HG03095 (cell line): Measurements from ENCODE around the gene CRYAA.

ENCODE experiments used
- ATAC-seq: cut with Tn5 transposase; IDR thresholded peaks from one replicate; pipeline ENCODE4 v1.9.1; 2021; ENCODE audit warnings: moderate library complexity; ENCODE audit not compliant: unreplicated experiment

Gene CRYAA

GRCh38 chr21:43201491-43201890, 32.7 kb downstream of the CRYAA start:
- ATAC-seq, result no peak

GRCh38 chr21:43203591-43203990, 34.8 kb downstream of the CRYAA start:
- no peak for ATAC-seq

DNA sequence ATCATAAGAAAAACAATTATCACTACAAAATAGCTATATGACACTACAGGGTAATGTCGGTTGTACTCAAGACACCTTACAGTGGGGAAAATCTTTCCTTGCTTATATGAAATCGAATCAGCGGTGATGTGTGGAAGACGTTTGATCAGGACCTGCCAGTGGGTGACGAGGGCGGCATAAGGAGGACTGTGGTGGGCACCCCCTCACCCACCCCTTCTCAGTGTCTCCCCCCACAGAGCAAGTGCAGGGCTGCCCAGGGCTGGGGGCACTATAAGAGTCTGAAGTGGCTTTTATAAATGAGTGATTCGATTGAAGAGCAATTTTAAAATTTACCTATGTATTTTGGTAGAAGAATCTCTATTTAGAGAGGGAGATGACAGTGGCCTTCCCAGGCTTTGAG, 35.8 kb downstream of the CRYAA start:
- ATAC-seq, result no peak

- ATAC-seq, result no peak
These were observed 37.6 kb downstream of the CRYAA start for GRCh38 chr21:43206231-43207042.

- no peak for ATAC-seq
These were observed 38.2 kb downstream of the CRYAA start for GRCh38 chr21:43207043-43207315.

DNA sequence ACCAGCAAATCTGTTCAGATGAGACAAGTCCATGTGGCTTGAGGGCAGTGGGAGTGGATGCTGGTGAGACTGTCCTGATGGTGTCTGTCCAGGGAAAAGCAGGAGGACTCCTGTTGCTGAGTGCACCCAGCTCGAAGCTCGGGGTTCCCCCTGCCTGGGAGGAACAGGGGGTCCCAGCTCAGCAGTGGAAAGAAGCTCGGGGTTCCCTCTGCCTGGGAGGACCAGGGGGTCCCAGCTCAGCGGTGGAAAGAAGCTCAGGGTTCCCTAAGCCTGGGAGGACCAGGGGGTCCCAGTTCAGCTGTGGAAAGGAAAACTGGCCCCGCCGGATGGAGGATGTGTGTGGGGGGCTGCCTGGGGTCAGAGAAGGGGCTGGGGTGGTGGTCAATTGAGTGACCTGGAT, 39.1 kb downstream of the CRYAA start:
- ATAC-seq, result no peak

DNA sequence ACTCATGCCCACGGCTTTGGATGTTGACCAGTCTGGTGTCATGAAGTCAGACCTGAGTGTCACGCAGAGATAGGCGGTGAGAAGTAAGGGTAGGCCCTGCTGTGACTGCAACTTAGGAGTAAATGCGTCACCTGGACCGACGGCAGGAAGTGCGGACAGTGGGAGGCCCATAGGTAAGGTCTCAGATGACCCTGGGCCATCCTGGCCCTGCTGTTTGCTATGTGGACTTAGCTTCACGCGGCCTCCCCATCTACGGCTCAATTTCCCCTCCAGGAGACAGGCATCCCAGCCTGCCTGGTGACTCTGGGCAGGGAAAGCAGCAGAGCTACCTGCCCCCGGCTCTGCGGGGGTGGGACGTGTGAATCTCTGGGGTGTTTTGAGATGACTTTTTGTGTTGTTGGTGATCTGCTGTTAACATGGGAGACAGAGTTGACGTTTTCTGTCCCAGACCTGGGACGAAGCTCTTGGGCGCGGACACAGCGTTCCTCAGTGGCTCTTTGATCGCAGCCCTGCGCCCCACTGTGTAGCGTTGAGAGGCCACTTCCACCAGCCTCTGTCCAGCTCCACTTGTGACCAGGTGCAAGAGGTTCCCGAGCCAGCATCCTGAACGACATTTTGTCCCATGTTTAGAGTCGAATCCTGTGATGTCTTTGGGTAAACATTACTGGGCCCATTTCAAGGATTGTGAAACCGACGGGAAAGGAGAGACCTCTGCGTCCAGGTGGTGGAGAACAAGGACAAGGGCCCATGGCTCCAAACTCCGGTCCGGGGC, 39.9 kb downstream of the CRYAA start:
- no peak for ATAC-seq

GRCh38 chr21:43209575-43210453, 41.0 kb downstream of the CRYAA start:
- ATAC-seq, result no peak

DNA sequence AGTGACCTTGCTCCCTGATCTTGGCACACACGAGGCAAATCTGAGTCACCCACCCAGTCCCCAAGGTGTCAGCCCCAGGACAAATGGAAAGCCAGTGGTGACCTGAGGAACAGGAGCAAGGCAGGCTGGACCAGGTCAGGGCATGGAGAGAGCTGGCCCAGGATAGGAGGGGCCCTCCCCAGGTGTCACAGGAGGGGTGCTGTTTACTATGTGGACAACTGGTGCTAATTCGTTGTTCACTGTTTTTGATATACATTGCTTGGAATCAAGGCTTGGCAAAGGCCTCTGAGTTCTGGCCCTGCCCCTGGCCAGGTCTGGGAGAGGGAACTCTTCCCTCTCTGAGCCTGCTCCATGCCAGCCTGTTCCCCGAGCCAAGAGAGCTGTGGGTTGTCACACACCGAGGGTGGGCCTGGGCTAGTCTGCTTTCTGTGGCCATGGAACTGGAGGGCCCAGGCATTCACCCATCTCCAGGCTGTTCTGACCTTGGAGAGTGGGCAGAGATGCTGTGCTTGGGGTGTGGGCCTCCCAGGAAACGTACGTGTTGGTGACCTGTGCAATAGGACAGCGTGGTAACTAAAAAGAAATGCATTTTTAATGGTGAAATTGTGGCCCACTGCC, 41.8 kb downstream of the CRYAA start:
- ATAC-seq, result no peak

DNA sequence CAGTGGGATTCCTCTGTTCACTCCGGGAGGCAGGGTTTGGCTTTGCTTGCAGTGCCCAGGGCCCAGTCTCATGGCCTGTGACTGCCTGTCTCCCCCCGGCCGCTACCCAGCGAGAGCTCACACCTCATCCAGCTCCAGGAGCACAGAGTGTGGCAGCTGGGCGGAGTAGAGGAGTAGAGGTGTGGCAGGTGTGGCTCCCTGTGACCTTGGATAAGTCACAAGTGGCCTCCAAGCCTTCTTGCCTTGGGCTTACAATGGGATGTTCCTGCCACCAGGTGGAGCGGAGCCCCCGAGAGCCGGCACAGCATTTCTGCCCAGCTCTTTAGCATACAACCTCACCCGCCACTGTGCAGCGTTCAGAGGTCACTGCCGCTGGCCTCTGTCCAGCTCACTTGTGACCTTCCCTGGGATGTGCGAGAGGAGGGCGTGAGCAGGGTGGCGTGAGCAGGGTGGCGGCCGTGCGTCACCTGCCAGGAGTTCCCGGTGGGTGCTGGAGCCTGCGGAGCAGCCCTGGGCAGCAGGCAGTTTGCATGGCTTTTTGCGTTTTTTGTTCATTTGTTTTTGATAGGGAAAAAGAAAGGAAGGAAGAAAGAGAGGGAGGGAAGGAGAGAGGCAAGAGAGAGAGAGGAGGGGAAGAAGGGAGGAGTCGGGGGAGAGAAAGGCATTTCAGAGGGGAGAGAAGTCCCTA, 42.4 kb downstream of the CRYAA start:
- ATAC-seq, result no peak

GRCh38 chr21:43211760-43212115, 42.9 kb downstream of the CRYAA start:
- ATAC-seq, result no peak
